Stomach (tissue), 4 donors: ENCODE results near the gene GNS.

ENCODE experiments used
- CTCF ChIP-seq, 7 experiments: fragments of 450-650 bp in 4 of 7; fragments of 200-600 bp in 3 of 7; sonication (generic) in 3 of 7; IDR thresholded peaks; one replicate each; pipeline ENCODE4 v1.5.1; 2016 to 2019; ENCODE audit warnings: antibody characterized with exemption in 7 of 7, control low read depth in 2 of 7, mild to moderate bottlenecking in 1 of 7
- POLR2A ChIP-seq, 4 donors: fragments of 450-650 bp; IDR thresholded peaks; one replicate each; pipeline ENCODE4 v1.6.1; 2016; ENCODE audit warnings: antibody characterized with exemption in 4 of 4, control low read depth in 2 of 4, mild to moderate bottlenecking in 1 of 4, moderate library complexity in 1 of 4
- POLR2AphosphoS5 ChIP-seq, 3 donors: sonication (generic); formaldehyde crosslinking; IDR thresholded peaks; one replicate each; pipeline ENCODE4 v1.6.1; 2016; ENCODE audit warnings: antibody characterized with exemption in 3 of 3

- TF ChIP-seq CTCF (IDR thresholded peaks at IDR 0.05) (no peak), POLR2A (IDR thresholded peaks at IDR 0.05) (no peak), POLR2AphosphoS5 (IDR thresholded peaks at IDR 0.05) (no peak)
Measured at GRCh38 chr12:64794305-64794704, 35.1 kb upstream of the GNS start.
